ENCODE results near the gene CISTR. TPM values are rescaled to one million over a fixed set of nuclear protein-coding genes. Genes with fewer than 3 reads are reported as not detected.

CISTR gene
- total RNA-seq, 2 donors from 2014 or later = not detected

GRCh38 chr12:53744751-53745150 lies 7.0 kb downstream of the CISTR start:
- 83 to 84% methylated on average over 5 to 6 of the region's 6 CpGs for WGBS, 2 experiments (ENCODE audit: insufficient coverage in 1 of 2, insufficient read length in 1 of 2)
- no peaks in the 10 kb centered on the region for H3K4me1 ChIP-seq (ENCODE audit: control insufficient read depth, insufficient read depth, low read length)
- Mint-ChIP-seq H3K36me3 (ENCODE audit: low read depth) (no peaks in the 10 kb centered on the region), H3K27ac (no peak overlapping the region), H3K4me1 (peaks cover 3% of the 10 kb centered on the region), H3K9me3 (no peaks in the 10 kb centered on the region), H3K4me3 (no peak overlapping the region), H3K27me3 (ENCODE audit: insufficient read depth) (peaks cover 7% of the 10 kb centered on the region)
- no peaks in the 10 kb centered on the region for H3K36me3 ChIP-seq (ENCODE audit: control insufficient read depth, insufficient read depth, low read length)
- DNase-seq = no peak
- no peak overlapping the region for H3K9ac ChIP-seq (ENCODE audit: extremely low read depth, low read length, poor library complexity, severe bottlenecking)
- H3K27ac ChIP-seq (ENCODE audit: low read depth, low read length) = no peak overlapping the region
- no peak for TF ChIP-seq CTCF (conservative IDR thresholded peaks at IDR 0.05)
- H3K9me3 ChIP-seq (ENCODE audit: control insufficient read depth, low read length) = no peaks in the 10 kb centered on the region
- no peak overlapping the region for H3K4me3 ChIP-seq (ENCODE audit: low read length)
- H3K27me3 ChIP-seq (ENCODE audit: control insufficient read depth, insufficient read depth, low read length, poor library complexity, severe bottlenecking) = peaks cover 96% of the 10 kb centered on the region

GRCh38 chr12:53744130-53744441 lies 7.7 kb downstream of the CISTR start:
- Histone ChIP-seq H3K27ac (ENCODE audit: low read depth, low read length) (no peak overlapping the region), H3K4me1 (ENCODE audit: control insufficient read depth, insufficient read depth, low read length) (no peaks in the 10 kb centered on the region), H3K9ac (ENCODE audit: extremely low read depth, low read length, poor library complexity, severe bottlenecking) (no peak overlapping the region), H3K9me3 (ENCODE audit: control insufficient read depth, low read length) (no peaks in the 10 kb centered on the region), H3K27me3 (ENCODE audit: control insufficient read depth, insufficient read depth, low read length, poor library complexity, severe bottlenecking) (peaks cover 96% of the 10 kb centered on the region), H3K36me3 (ENCODE audit: control insufficient read depth, insufficient read depth, low read length) (no peaks in the 10 kb centered on the region), H3K4me3 (ENCODE audit: low read length) (no peak overlapping the region)
- H3K27ac Mint-ChIP-seq = no peak overlapping the region
- H3K4me1 Mint-ChIP-seq = peaks cover 8% of the 10 kb centered on the region
- no peak for TF ChIP-seq CTCF (conservative IDR thresholded peaks at IDR 0.05)
- WGBS, 2 experiments (ENCODE audit: insufficient coverage in 1 of 2, insufficient read length in 1 of 2) = 87% methylated on average over 1 of the region's 1 CpG; no CpG with 5 or more reads in 1 of the 2 experiments
- peaks cover 7% of the 10 kb centered on the region for H3K27me3 Mint-ChIP-seq (ENCODE audit: insufficient read depth)
- no peaks in the 10 kb centered on the region for H3K36me3 Mint-ChIP-seq (ENCODE audit: low read depth)
- H3K4me3 Mint-ChIP-seq = no peak overlapping the region
- no peaks in the 10 kb centered on the region for H3K9me3 Mint-ChIP-seq
- DNase-seq = no peak

GRCh38 chr12:53743266-53744129 lies 8.3 kb downstream of the CISTR start:
- no peak overlapping the region for H3K4me3 ChIP-seq (ENCODE audit: low read length)
- no peaks in the 10 kb centered on the region for H3K36me3 Mint-ChIP-seq (ENCODE audit: low read depth)

More at GRCh38 chr12:53743266-53744129, 8.3 kb downstream of the CISTR start:
- no peak overlapping the region for H3K27ac Mint-ChIP-seq
- peaks cover 7% of the 10 kb centered on the region for H3K27me3 Mint-ChIP-seq (ENCODE audit: insufficient read depth)
- 39 to 52% methylated on average over 11 to 16 of the region's 16 CpGs for WGBS, 2 experiments (ENCODE audit: insufficient coverage in 1 of 2, insufficient read length in 1 of 2)
- peaks cover 10% of the 10 kb centered on the region for H3K4me1 Mint-ChIP-seq
- Histone ChIP-seq H3K27ac (ENCODE audit: low read depth, low read length) (no peak overlapping the region), H3K9me3 (ENCODE audit: control insufficient read depth, low read length) (no peaks in the 10 kb centered on the region), H3K4me1 (ENCODE audit: control insufficient read depth, insufficient read depth, low read length) (no peaks in the 10 kb centered on the region), H3K27me3 (ENCODE audit: control insufficient read depth, insufficient read depth, low read length, poor library complexity, severe bottlenecking) (peaks cover 96% of the 10 kb centered on the region), H3K9ac (ENCODE audit: extremely low read depth, low read length, poor library complexity, severe bottlenecking) (no peak overlapping the region), H3K36me3 (ENCODE audit: control insufficient read depth, insufficient read depth, low read length) (no peaks in the 10 kb centered on the region)
- DNase-seq = peak; percentile 94
- H3K4me3 Mint-ChIP-seq = peak overlapping the region; percentile 19
- peak; percentile 93 for TF ChIP-seq CTCF (conservative IDR thresholded peaks at IDR 0.05)
- no peaks in the 10 kb centered on the region for H3K9me3 Mint-ChIP-seq
